GM18861 (cell line): ENCODE data around the gene CGREF1.
"Not testable (repeated sequence)": the region's sequence is repeated elsewhere in the genome, so short reads cannot be mapped to it uniquely, and the experiment has no call there.

Experiments
- ATAC-seq: cut with Tn5 transposase; IDR thresholded peaks from one replicate; pipeline ENCODE4 v1.9.1; 2021; ENCODE audit not compliant: unreplicated experiment

The CGREF1 gene

DNA sequence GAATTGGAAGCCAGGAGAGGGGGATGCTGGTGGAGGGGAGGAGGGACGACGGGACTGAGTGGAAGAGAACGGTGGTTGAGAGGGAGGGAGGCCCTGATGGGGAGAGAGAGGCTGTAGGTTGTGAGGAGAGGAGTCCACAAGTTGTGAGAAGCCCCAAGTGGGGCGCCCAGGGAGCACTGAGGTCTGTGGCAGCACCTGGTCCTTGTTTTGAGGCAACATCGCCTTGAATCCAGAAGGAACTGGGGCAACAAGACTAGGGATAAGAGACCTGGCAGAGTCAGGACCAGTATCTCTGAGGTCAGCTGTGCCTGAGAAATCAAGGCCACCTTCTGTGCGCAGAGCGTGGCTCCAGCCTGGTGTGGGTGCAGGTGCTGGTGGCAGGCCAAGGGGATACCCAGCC is 19.2 kb upstream of the CGREF1 start:
- no peak for ATAC-seq

GRCh38 chr2:27137322-27137935 is 18.5 kb upstream of the CGREF1 start:
- ATAC-seq = no peak

DNA sequence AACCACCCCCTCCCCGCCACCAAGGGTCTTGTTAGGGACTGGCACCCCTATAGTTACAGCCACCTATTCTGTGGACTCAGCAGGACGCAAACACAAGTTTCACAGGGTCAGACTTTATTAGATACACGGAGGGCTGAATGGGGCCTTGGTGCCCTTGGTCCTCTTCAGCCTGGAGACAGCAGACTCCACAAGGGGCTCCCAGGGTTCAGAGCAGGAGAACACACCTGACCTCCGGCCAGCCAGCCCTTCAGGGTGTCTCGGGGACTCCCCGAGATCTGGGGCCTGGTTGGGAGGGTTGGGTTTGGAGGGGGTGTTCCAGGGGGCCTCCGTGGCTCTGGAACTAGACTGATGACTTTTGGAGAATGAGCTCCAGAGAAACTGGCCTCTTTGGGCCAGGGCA is 17.8 kb upstream of the CGREF1 start:
- no peak for ATAC-seq

GRCh38 chr2:27135478-27135955 is 16.6 kb upstream of the CGREF1 start:
- no peak for ATAC-seq

DNA sequence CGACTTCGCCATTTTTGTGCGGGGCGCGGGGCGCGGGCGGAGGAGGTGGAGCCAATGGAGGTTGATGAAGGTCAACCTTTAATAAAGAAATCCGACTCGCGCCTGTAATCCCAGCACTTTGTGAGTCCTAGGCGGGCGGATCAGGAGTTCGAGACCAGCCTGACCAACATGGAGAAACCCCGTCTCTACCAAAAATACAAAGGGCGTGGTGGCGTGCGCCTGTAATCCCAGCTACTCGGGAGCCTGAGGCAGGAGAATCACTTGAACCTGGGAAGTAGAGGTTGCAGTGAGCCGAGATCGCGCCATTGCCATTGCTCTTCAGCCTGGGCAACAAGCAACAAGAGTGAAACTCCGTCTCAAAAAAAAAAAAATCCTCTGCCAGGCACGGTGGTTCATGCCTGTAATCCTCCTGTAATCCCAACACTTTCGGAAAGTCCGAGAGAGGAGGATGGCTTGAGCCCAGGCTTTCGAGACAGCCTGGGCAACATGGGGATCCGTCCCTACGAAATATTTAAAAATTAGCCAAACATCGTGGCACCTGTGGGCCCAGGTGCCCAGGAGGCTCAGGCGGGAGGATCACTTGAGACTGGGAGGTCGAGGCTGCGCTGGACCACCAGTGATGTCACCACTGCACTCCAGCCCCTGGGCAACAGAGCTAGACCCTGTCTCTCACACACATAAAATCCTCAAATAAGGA is 16.0 kb upstream of the CGREF1 start:
- no peak for ATAC-seq

DNA sequence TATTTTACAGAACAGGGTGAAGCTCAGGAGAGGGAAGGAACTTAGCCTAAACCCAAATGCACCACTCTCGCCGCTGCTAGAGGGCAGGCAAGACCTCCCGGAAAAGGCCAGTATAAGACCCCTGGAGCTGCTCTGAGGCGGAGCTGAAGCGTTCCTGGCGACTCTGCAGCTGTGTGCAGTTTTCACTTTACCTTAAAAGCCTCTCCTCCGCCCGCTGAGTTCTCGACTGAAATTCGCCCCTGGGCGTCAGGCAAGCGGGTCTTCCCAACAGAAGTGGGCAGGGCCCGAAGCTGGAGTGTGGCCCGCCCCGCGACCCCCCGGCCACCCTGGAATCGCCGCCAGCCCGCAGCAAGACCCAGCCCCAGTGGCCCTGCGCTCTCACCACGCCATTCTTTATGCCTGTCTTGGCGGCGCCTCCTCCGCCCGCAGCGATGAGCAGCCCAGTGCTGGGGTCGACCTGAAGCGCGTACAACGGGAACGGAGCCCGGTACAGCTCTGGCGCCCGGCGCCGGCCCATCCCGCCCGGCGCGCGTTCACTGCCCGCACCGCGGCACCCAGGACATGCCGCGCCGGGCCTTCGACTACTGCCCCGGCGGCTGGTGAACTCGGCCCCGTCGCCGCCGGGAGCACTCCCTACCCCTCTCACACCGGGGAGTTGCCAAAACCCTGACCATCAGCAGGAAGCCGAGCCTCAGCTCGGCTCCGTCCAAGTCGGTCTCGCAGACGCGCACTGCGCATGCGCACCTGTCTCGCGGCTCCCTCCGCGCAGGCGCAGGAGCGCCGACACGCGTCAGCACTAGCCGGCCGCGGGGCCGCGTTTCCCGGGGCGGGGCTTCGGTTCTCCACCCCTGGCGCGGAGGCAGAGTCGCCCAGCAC is 15.2 kb upstream of the CGREF1 start, which contains the start of gene PREB:
PREB (minus strand) TSS at position 732 of the 876 bp plus-strand sequence; CDS start at position 517, 215 bp downstream.
- peak; percentile 83 for ATAC-seq

DNA sequence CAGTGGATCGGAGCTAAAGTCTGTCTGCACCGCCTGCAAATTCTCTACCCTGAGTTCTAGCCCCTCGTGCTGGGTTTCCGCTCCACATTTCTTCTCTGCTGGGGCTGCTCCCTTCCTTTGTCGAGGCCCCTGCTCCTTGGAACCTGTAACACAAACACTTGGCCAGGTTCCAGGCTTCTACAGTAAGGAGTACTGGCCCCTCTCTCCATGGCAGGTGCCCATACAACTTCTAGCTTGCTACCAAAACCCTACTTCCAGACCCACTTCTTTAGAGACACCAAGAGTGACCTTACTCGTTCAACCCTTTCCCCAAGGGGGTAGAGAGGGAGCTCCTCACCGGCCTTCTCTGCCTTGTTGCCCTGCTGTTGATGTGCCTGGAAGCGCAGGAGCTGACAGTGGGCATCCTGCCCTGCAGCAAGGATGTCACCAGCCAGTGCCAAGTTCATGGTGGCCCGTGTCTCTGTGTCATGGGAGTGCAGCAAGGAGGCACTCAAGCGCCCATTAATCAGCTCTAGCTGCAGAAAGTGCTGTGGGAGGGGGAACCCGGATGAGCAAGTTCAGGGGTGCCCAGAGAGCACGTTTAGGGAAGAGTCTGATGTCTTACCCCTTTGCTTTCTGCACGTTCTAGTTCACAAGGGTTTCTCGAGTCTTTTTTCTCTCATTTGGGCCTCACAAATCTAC is 14.4 kb upstream of the CGREF1 start:
- ATAC-seq = no peak

DNA sequence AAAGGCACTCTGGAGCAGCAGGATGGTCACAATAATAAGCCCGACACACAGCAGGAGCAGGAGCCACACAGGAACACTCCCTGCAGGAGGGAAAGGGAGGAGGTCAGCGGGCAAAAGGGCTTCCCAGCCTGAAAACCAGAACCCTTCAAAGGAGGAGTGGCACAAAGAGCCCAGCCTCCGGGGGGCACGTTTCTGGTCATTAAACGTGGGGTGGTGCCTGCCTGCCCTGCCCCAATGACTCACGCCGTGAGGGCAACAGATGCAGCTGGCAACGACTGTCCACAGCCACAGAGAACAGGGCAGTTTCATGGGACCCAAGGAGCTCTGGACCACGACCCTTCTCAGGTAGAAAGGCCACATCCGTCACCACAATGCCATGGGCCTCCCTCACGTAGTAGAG is 12.5 kb upstream of the CGREF1 start:
- ATAC-seq = no peak

GRCh38 chr2:27130396-27130795 is 11.5 kb upstream of the CGREF1 start:
- ATAC-seq = no peak

GRCh38 chr2:27128668-27129571 is 10.0 kb upstream of the CGREF1 start:
- ATAC-seq = no peak

- ATAC-seq = no peak
Measured at GRCh38 chr2:27127883-27128667, 9.1 kb upstream of the CGREF1 start.

- no peak for ATAC-seq
Measured at GRCh38 chr2:27126252-27126710, 7.4 kb upstream of the CGREF1 start.

DNA sequence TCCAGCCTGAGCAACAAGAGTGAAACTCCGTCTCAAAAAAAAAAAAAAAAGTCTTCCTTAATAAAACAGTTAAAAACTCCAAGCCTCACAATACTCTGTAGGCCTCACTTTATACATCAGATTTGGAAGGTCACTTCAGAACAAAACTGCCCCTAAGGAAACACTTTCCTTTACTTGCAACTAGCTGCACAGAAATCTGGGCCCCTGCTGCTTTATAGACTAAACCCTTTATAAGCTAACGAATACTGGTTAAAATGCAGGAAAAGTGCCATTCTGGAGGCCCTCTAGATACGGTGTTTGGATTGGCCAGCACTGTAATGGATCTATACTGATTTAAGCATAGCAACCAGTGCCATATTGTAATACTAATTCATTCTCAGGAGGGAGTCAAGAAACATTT is 6.2 kb upstream of the CGREF1 start:
- no peak for ATAC-seq

- no peak for ATAC-seq
Measured at GRCh38 chr2:27123302-27124150, 4.6 kb upstream of the CGREF1 start, which contains the start of gene ABHD1. ABHD1 (plus strand) TSS chr2:27123815; CDS start chr2:27123949, 134 bp downstream.

DNA sequence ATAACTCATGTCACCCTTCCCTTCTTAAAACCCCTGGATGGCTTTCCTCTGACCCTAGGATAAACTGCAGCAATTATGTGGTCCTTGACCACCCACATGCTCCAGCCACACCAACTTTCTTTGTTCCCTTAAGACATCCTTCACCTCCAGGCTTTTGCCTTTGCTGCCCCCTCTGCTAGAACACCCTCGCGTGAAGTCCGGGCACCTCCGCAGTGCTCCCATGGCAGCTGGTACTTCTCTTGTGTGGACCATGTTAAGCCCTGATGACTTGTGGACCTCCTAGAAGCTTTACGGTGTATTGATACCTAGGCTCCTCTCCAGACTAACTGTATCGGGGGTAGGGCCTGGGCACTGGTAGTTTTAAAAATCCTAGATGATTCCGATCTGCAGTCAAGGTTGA is 3.9 kb upstream of the CGREF1 start:
- ATAC-seq = no peak

GRCh38 chr2:27121906-27122305 is 3.0 kb upstream of the CGREF1 start:
- ATAC-seq = no peak

DNA sequence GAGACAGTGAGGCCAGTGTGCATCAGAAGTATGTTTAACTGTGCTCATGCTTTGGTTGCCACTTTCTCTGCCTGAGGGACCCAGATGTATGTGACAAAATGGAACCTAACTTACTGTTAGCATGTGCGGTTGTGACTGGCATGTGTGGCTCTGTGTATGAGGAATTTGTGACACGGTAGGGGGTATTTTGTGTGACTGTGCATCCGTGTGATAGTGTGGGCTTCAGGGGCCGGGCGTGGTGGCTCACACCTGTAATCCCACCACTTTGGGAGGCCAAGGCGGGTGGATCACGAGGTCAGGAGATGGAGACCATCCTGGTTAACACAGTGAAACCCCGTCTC is 372 bp upstream of the CGREF1 start:
- not testable (repeated sequence) for ATAC-seq

DNA sequence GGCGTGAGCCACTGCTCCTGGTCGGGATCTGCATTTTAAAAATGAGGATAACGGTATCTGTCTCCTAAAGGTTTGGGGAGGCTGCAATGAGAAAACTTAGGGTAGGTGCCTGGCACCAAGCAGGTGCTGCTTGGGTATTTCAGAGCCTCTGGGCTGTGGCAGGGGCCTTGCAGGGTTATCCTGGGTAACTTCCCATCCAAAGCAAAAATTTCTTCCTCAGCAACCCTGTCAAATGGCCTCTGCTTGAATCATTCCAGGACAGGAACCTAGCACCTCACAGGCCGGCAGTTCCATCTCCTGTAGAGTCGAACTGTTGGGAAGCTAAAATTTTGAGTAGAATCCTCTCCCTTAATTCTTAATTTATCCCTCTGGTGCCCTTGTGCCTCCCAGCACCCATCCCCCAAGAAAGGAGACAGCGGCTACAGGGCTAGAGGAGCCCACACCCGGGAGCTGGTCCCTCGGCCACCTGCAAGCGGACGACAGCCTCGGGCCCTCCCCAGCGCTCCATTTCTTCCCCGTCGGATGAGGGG is 868 bp downstream of the CGREF1 start:
- no peak for ATAC-seq
